Adrenal gland (tissue), 5 donors: ENCODE measurements around the gene KRTAP24-1.

Source experiments
- POLR2A ChIP-seq, 2 donors: fragments of 450-650 bp; IDR thresholded peaks; one replicate each; pipeline ENCODE4 v1.6.1; 2017; ENCODE audit warnings: antibody characterized with exemption in 2 of 2, mild to moderate bottlenecking in 2 of 2, moderate library complexity in 1 of 2
- TF ChIP-seq, protein P1 (sequence below), 6 experiments: fragments of 450-650 bp in 4 of 6; fragments of 200-600 bp in 2 of 6; sonication (generic) in 1 of 6; IDR thresholded peaks; 1 replicate in 5 of 6; 2 replicates in 1 of 6; pipeline versions ENCODE4 v1.5.1 to v1.8.0; 2016 to 2021; ENCODE audit warnings: antibody characterized with exemption in 6 of 6, mild to moderate bottlenecking in 2 of 6, moderate library complexity in 1 of 6
- donor health status: DM: no; HTN: no; CAD: no.

- TF ChIP-seq POLR2A (IDR thresholded peaks at IDR 0.05), result no peak
- TF ChIP-seq, protein P1, sequence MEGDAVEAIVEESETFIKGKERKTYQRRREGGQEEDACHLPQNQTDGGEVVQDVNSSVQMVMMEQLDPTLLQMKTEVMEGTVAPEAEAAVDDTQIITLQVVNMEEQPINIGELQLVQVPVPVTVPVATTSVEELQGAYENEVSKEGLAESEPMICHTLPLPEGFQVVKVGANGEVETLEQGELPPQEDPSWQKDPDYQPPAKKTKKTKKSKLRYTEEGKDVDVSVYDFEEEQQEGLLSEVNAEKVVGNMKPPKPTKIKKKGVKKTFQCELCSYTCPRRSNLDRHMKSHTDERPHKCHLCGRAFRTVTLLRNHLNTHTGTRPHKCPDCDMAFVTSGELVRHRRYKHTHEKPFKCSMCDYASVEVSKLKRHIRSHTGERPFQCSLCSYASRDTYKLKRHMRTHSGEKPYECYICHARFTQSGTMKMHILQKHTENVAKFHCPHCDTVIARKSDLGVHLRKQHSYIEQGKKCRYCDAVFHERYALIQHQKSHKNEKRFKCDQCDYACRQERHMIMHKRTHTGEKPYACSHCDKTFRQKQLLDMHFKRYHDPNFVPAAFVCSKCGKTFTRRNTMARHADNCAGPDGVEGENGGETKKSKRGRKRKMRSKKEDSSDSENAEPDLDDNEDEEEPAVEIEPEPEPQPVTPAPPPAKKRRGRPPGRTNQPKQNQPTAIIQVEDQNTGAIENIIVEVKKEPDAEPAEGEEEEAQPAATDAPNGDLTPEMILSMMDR (IDR thresholded peaks at IDR 0.05), result no peak
Observed at GRCh38 chr21:30238168-30238567, 44.6 kb downstream of the KRTAP24-1 start.
